Mesodermal cell (in vitro differentiated cells): ENCODE results near the gene NEMP1.
"Not testable (repeated sequence)": the region's sequence is repeated elsewhere in the genome, so short reads cannot be mapped to it uniquely, and the experiment has no call there.

ENCODE experiments used
- H3K27ac ChIP-seq: 2 replicates; pipeline ENCODE4 v1.7.0; 2013; ENCODE audit warnings: mild to moderate bottlenecking, low read depth, low read length, moderate library complexity; ENCODE audit not compliant: severe bottlenecking
- H3K36me3 ChIP-seq: 2 replicates; pipeline ENCODE4 v1.7.1; 2013; ENCODE audit warnings: mild to moderate bottlenecking, low read length, moderate library complexity; ENCODE audit not compliant: control insufficient read depth, insufficient read depth
- H3K4me1 ChIP-seq: one replicate; pipeline ENCODE4 v1.7.1; 2013; ENCODE audit warnings: mild to moderate bottlenecking, low read length; ENCODE audit not compliant: insufficient read depth, control insufficient read depth, poor library complexity, severe bottlenecking
- H3K4me3 ChIP-seq: 2 replicates; pipeline ENCODE4 v1.7.0; 2013; ENCODE audit warnings: low read length, control low read depth, mild to moderate bottlenecking; ENCODE audit not compliant: insufficient read depth, poor library complexity, severe bottlenecking; ENCODE audit errors: extremely low read depth
- H3K9me3 ChIP-seq: 2 replicates; pipeline ENCODE4 v1.7.1; 2013; ENCODE audit warnings: mild to moderate bottlenecking, low read length, moderate library complexity; ENCODE audit not compliant: control insufficient read depth
- WGBS, 2 experiments: methylation state at CpG; one replicate each; pipeline ENCODE4 v1.1.5; 2013; ENCODE audit warnings: missing lambda C conversion rate in 2 of 2; ENCODE audit not compliant: insufficient coverage in 2 of 2; 5-methylcytosine and 5-hydroxymethylcytosine counted together

NEMP1 gene

GRCh38 chr12:57037264-57037663 lies 41.3 kb downstream of the NEMP1 start:
- Histone ChIP-seq H3K4me3 (no peak overlapping the region), H3K9me3 (no peaks in the 10 kb centered on the region), H3K36me3 (no peaks in the 10 kb centered on the region), H3K27ac (no peak overlapping the region), H3K4me1 (no peaks in the 10 kb centered on the region)
- WGBS, 2 experiments: 79 to 88% methylated on average over 2 of the region's 3 CpGs

- WGBS, 2 experiments: 100% methylated on average over 1 to 2 of the region's 3 CpGs
- Histone ChIP-seq H3K4me1 (no peaks in the 10 kb centered on the region), H3K4me3 (no peak overlapping the region), H3K36me3 (no peaks in the 10 kb centered on the region), H3K27ac (no peak overlapping the region), H3K9me3 (no peaks in the 10 kb centered on the region)
Observed at GRCh38 chr12:57033431-57033830, 45.2 kb downstream of the NEMP1 start.

- H3K36me3 ChIP-seq: no peaks in the 10 kb centered on the region
- H3K27ac ChIP-seq: no peak overlapping the region
- 83 to 85% methylated on average over 7 of the region's 7 CpGs for WGBS, 2 experiments
- H3K4me1 ChIP-seq: no peaks in the 10 kb centered on the region
- no peaks in the 10 kb centered on the region for H3K9me3 ChIP-seq
- H3K4me3 ChIP-seq: no peak overlapping the region
Observed at GRCh38 chr12:57031789-57032188, 46.8 kb downstream of the NEMP1 start.

GRCh38 chr12:57031138-57031725 lies 47.4 kb downstream of the NEMP1 start:
- Histone ChIP-seq H3K4me3 (no peak overlapping the region), H3K9me3 (no peaks in the 10 kb centered on the region), H3K4me1 (no peaks in the 10 kb centered on the region), H3K36me3 (no peaks in the 10 kb centered on the region), H3K27ac (no peak overlapping the region)
- 55 to 64% methylated on average over 2 of the region's 2 CpGs for WGBS, 2 experiments

- WGBS, 2 experiments: 84 to 98% methylated on average over 3 to 5 of the region's 7 CpGs
Observed at GRCh38 chr12:57029457-57029856, 49.1 kb downstream of the NEMP1 start.

GRCh38 chr12:57027805-57028153 lies 50.8 kb downstream of the NEMP1 start:
- H3K36me3 ChIP-seq: no peaks in the 10 kb centered on the region
- no peaks in the 10 kb centered on the region for H3K4me1 ChIP-seq
- H3K27ac ChIP-seq: no peak overlapping the region
- H3K4me3 ChIP-seq: no peak overlapping the region
- WGBS, 2 experiments: 81 to 100% methylated on average over 1 to 3 of the region's 5 CpGs
- H3K9me3 ChIP-seq: no peaks in the 10 kb centered on the region

More at GRCh38 chr12:57029457-57029856, 49.1 kb downstream of the NEMP1 start:
- H3K4me3 ChIP-seq: no peak overlapping the region
- H3K9me3 ChIP-seq: no peaks in the 10 kb centered on the region
- no peak overlapping the region for H3K27ac ChIP-seq
- no peaks in the 10 kb centered on the region for H3K36me3 ChIP-seq
- H3K4me1 ChIP-seq: no peaks in the 10 kb centered on the region

- WGBS, 2 experiments: 84 to 86% methylated on average over 7 to 9 of the region's 13 CpGs
- Histone ChIP-seq H3K4me3 (no peak overlapping the region), H3K36me3 (no peaks in the 10 kb centered on the region), H3K4me1 (no peaks in the 10 kb centered on the region), H3K27ac (no peak overlapping the region), H3K9me3 (no peaks in the 10 kb centered on the region)
Observed at GRCh38 chr12:57027011-57027804, 51.4 kb downstream of the NEMP1 start.

GRCh38 chr12:57025196-57025595 lies 53.4 kb downstream of the NEMP1 start:
- WGBS, 2 experiments: 80 to 100% methylated on average over 1 of the region's 2 CpGs
- Histone ChIP-seq H3K4me3 (no peak overlapping the region), H3K9me3 (no peaks in the 10 kb centered on the region), H3K36me3 (no peaks in the 10 kb centered on the region), H3K27ac (no peak overlapping the region), H3K4me1 (no peaks in the 10 kb centered on the region)

- H3K36me3 ChIP-seq, H3K9me3 ChIP-seq, H3K4me1 ChIP-seq, H3K27ac ChIP-seq, H3K4me3 ChIP-seq: not testable (repeated sequence)
- 89 to 100% methylated on average over 2 to 4 of the region's 5 CpGs for WGBS, 2 experiments
Observed at GRCh38 chr12:57022324-57022723, 56.3 kb downstream of the NEMP1 start.

- Histone ChIP-seq H3K4me1 (peaks cover 5% of the 10 kb centered on the region), H3K36me3 (no peaks in the 10 kb centered on the region), H3K4me3 (no peak overlapping the region), H3K9me3 (no peaks in the 10 kb centered on the region), H3K27ac (no peak overlapping the region)
- 94 to 97% methylated on average over 5 to 6 of the region's 9 CpGs for WGBS, 2 experiments
Observed at GRCh38 chr12:57019983-57020719, 58.4 kb downstream of the NEMP1 start.

- no peak overlapping the region for H3K4me3 ChIP-seq
- no peak overlapping the region for H3K27ac ChIP-seq
- WGBS, 2 experiments: 100% methylated on average over 1 of the region's 1 CpG
- no peaks in the 10 kb centered on the region for H3K36me3 ChIP-seq
- peaks cover 5% of the 10 kb centered on the region for H3K4me1 ChIP-seq
- no peaks in the 10 kb centered on the region for H3K9me3 ChIP-seq
Observed at GRCh38 chr12:57018906-57019305, 59.7 kb downstream of the NEMP1 start.
